Naive thymus-derived CD8-positive, alpha-beta T cell (primary cell): ENCODE data around the gene MYL9. TPM values are rescaled to one million over a fixed set of nuclear protein-coding genes. Genes with fewer than 3 reads are reported as not detected.
"Not testable (repeated sequence)": the region's sequence is repeated elsewhere in the genome, so short reads cannot be mapped to it uniquely, and the experiment has no call there.

Experiments used
- ATAC-seq, 2 donors: fragments of 150-1000 bp; cut with Tn5 transposase in 1 of 2; sonication (Bioruptor Pico), chemical (Tn5 transposase) in 1 of 2; 1 replicate in 1 of 2; 2 replicates in 1 of 2; pipeline ENCODE4 v1.10.0; 2021; ENCODE audit warnings: mild to moderate bottlenecking in 2 of 2, moderate library complexity in 2 of 2
- POLR2A ChIA-PET: fragments of 350-600 bp; sonication (Branson Sonifier 250); formaldehyde crosslinking; loops from one replicate; lab custom pipeline; 2021; ENCODE audit warnings: antibody characterized with exemption; lab: Charles Lee
- DNase-seq, 10 donors: peaks; one replicate each; pipeline versions ENCODE4 v3.0.0 to v3.0.0-alpha.2; 2020 to 2022
- H3K27ac Mint-ChIP-seq, 10 donors: one replicate each; pipeline ENCODE4 v1.8.0; 2020 to 2022; ENCODE audit warnings: mild to moderate bottlenecking in 10 of 10, mixed read lengths in 10 of 10, moderate library complexity in 4 of 10, inconsistent platforms in 1 of 10
- H3K27me3 Mint-ChIP-seq, 5 donors: one replicate each; pipeline ENCODE4 v1.8.0; 2021 to 2022; ENCODE audit warnings: mixed read lengths in 5 of 5
- H3K36me3 Mint-ChIP-seq, 3 donors: one replicate each; pipeline ENCODE4 v1.8.0; 2020 to 2022; ENCODE audit warnings: mixed read lengths in 3 of 3, mild to moderate bottlenecking in 2 of 3, inconsistent platforms in 1 of 3
- H3K4me1 Mint-ChIP-seq, 4 donors: one replicate each; pipeline ENCODE4 v1.8.0; 2021 to 2022; ENCODE audit warnings: mixed read lengths in 4 of 4
- H3K4me3 Mint-ChIP-seq, 10 donors: one replicate each; pipeline ENCODE4 v1.8.0; 2020 to 2022; ENCODE audit warnings: mild to moderate bottlenecking in 10 of 10, mixed read lengths in 10 of 10, moderate library complexity in 6 of 10, inconsistent platforms in 1 of 10
- H3K9me3 Mint-ChIP-seq, 9 donors: one replicate each; pipeline ENCODE4 v1.8.0; 2020 to 2022; ENCODE audit warnings: mixed read lengths in 9 of 9, mild to moderate bottlenecking in 3 of 9, inconsistent platforms in 1 of 9, moderate library complexity in 1 of 9
- polyA plus RNA-seq, 3 donors: library from polyadenylated mRNA; unstranded; fragments of 300-500 nt; fragmentation: Illumina TruSeq; gene quantifications; one replicate each; pipeline ENCODE4 v1.2.3, GENCODE V29; 2021
- total RNA-seq, 8 experiments: library from RNA in 2 of 8; stranded (reverse) in 2 of 8; gene quantifications; one replicate each; pipeline ENCODE4 v1.2.3 and lab custom pipeline; 2021 to 2026

The MYL9 gene
- total and polyA plus RNA-seq, 5 experiments from 2014 or later: 0.05 TPM; not detected in 4

DNA sequence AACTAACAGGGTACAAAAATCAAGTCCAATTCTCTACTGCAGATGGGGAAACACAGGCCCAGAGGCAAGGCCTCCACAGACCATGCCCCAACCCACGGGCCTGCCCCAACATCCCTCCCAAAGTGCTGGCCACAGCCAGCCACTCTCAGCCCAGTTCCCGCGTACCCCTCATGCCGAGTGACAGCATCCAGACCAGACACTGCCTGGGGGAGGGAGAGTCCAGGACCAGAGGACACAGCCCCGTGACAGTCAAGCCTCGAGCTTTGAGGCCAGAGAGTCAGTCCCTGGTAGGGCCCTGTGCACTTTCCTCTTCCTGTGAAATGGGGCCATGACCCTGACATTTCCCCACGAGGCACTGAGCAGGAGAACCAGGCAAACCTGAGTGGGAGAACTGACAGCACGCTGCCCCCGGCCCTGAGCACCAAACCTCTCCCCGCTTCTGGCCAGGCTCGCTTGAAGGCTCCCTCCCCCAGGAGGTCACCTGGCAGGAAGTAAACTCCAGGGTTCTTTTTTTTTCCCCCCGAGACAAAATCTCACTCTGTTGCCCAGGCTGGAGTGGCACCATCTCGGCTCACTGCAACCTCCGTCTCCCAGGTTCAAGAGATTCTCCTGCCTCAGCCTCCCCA is 4.9 kb downstream of the MYL9 start:
- POLR2A ChIA-PET: no interaction called here
- Mint-ChIP-seq H3K27me3 (no peaks in the 10 kb centered on the region), H3K27ac (peak overlapping the region in 3 of 10 donors; percentile 20 to 70 (median 43)), H3K4me1 (peaks cover 0 to 10% (median 4%) of the 10 kb centered on the region in 4 donors), H3K9me3 (no peaks in the 10 kb centered on the region), H3K4me3 (no peak overlapping the region), H3K36me3 (no peaks in the 10 kb centered on the region)
- ATAC-seq (no peak), DNase-seq (no peak)

DNA sequence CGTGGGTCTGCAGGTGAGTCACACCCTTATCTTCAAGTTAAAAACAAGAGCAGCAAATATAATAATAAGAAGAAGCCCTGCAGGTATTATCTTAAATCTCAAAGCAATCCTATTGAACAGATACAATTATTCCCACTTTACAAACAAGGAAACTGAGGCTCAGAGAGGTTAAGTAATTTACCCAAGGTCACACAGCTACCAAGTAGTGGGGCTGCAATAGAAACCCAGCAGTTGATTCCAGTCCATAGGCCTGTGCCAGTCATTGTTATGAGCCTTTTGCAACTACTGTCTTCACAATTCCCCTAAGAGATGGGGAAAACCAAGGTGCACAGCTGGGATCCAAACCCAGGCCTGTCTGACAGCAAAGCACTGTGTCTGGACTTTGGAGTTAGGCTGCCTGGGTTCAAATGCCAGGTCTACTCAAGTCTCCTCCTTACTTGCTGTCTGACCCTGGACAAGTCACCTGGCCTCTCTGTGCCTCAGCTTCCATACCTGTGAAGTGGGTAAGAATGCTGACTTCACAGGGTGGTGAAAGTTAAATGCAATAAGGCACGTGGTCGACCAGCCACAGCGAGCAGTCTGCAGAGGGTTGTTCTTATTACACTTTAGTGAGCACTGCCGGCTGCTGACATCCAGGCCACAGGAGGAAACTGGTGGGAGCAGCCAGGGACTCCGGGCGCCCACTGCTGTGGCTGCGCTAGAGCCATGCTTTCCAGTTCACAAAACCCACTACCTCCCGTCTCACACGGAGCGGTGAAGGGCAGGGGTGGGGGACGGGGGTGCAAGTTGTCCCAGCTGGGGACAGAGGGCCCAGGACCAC is 6.1 kb downstream of the MYL9 start:
- Mint-ChIP-seq H3K9me3 (no peaks in the 10 kb centered on the region), H3K4me3 (no peak overlapping the region), H3K27ac (peak overlapping the region in 4 of 10 donors; percentile 21 to 57 (median 35)), H3K4me1 (peaks cover 0 to 10% (median 4%) of the 10 kb centered on the region in 4 donors), H3K36me3 (no peaks in the 10 kb centered on the region), H3K27me3 (no peaks in the 10 kb centered on the region)
- ATAC-seq: no peak
- POLR2A ChIA-PET: no interaction called here
- no peak for DNase-seq

DNA sequence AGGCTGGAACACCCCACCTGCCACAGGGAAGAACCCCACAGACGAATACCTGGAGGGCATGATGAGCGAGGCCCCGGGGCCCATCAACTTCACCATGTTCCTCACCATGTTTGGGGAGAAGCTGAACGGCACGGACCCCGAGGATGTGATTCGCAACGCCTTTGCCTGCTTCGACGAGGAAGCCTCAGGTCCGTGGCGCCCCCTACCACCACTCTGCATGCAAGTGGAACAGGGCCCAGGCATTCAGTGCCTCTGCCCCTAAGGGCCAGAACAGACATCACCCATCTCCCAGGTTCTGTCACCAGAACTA is 6.6 kb downstream of the MYL9 start:
- Mint-ChIP-seq H3K27me3 (no peaks in the 10 kb centered on the region), H3K4me3 (no peak overlapping the region), H3K4me1 (peaks cover 0 to 8% (median 1%) of the 10 kb centered on the region in 4 donors), H3K27ac (no peak overlapping the region), H3K9me3 (no peaks in the 10 kb centered on the region), H3K36me3 (no peaks in the 10 kb centered on the region)
- no peak for DNase-seq
- POLR2A ChIA-PET: no interaction called here
- ATAC-seq: no peak

DNA sequence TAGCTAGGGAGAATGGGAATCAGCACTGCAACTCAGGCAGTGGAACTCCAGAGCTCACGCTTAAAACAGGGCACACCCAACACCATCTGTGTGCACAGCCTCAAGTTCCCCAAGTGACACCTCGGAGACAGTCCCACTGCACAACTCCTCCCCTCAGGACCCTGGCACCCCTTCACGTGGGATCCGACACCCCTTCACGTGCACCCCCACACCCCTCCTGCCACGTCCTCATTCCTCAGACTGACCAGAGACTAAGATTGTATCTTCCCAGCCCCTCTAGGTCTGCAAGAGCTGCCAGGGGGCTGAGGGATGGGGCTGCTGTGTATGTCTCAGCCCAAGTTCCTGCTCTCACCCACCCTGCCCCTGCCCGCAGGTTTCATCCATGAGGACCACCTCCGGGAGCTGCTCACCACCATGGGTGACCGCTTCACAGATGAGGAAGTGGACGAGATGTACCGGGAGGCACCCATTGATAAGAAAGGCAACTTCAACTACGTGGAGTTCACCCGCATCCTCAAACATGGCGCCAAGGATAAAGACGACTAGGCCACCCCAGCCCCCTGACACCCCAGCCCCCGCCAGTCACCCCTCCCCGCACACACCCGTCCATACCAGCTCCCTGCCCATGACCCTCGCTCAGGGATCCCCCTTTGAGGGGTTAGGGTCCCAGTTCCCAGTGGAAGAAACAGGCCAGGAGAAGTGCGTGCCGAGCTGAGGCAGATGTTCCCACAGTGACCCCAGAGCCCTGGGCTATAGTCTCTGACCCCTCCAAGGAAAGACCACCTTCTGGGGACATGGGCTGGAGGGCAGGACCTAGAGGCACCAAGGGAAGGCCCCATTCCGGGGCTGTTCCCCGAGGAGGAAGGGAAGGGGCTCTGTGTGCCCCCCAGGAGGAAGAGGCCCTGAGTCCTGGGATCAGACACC is 7.6 kb downstream of the MYL9 start:
- no peaks in the 10 kb centered on the region for H3K36me3 Mint-ChIP-seq
- H3K4me1 Mint-ChIP-seq: peaks cover 0 to 5% (median 2%) of the 10 kb centered on the region in 4 donors

DNA sequence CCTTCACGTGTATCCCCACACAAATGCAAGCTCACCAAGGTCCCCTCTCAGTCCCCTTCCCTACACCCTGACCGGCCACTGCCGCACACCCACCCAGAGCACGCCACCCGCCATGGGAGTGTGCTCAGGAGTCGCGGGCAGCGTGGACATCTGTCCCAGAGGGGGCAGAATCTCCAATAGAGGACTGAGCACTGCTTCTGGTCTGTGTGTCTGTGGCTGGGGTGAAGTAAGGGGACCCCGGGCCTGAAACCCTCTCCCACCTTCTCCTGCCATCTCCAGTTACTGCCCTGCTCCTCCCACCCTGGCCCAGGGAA is 8.3 kb downstream of the MYL9 start:
- Mint-ChIP-seq H3K9me3 (no peaks in the 10 kb centered on the region), H3K4me1 (peaks cover 0 to 5% (median 2%) of the 10 kb centered on the region in 4 donors), H3K27me3 (no peaks in the 10 kb centered on the region), H3K27ac (peak overlapping the region in 1 of 10 donors; percentile 52), H3K36me3 (no peaks in the 10 kb centered on the region), H3K4me3 (no peak overlapping the region)
- POLR2A ChIA-PET: no interaction called here
- no peak for ATAC-seq
- no peak for DNase-seq

More for the DNA sequence above, 7.6 kb downstream of the MYL9 start:
- DNase-seq: no peak
- Mint-ChIP-seq H3K9me3 (no peaks in the 10 kb centered on the region), H3K27ac (no peak overlapping the region), H3K27me3 (no peaks in the 10 kb centered on the region), H3K4me3 (no peak overlapping the region)
- no peak for ATAC-seq
- POLR2A ChIA-PET: no interaction called here

DNA sequence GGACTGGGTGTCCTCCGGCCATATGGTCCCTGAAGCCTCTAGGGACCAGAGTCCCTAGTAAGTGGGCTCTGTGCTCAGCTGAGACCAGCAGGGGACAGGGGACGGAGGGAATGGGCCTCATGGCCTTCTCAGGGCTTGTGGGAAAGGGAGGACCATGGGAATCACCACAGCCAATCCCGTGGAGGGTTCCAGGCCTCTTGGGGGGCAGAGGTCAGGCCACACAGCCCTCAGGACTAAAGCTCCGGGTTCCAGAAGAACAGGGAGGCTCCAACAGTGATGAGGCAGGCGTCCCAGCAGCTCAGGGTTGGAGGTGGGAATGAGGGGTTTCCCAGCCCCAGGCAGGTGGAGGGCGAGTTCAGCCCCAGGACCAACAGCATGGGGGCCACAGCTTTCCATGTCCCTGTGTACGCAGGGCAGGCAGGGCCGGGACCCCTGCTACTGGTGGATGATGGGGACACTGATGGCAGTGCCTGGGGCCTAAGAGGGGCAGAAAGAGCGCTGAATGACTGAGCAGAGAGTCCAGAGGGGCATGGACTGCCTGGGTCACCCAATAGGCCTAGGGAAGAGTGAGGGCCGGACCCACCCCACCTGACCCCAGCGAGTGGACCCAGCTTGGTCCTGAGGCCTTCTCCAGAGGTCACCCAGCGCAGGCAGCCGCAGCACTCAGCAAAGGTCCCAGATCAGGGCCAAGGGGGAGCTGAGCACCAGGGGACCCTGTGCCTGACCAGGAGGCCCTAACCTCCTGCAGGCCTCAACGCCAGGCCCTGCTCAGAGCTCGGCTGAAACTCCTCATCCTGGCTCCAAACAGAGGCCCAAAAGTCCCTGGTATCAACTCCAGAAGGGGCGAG is 8.8 kb downstream of the MYL9 start:
- H3K27ac Mint-ChIP-seq: peak overlapping the region in 1 of 10 donors; percentile 52
- H3K4me1 Mint-ChIP-seq: peaks cover 0 to 5% (median 2%) of the 10 kb centered on the region in 4 donors
- DNase-seq: no peak
- H3K4me3 Mint-ChIP-seq: no peak overlapping the region
- ATAC-seq: no peak
- H3K27me3 Mint-ChIP-seq: no peaks in the 10 kb centered on the region
- POLR2A ChIA-PET: no interaction called here
- H3K36me3 Mint-ChIP-seq: no peaks in the 10 kb centered on the region
- no peaks in the 10 kb centered on the region for H3K9me3 Mint-ChIP-seq

DNA sequence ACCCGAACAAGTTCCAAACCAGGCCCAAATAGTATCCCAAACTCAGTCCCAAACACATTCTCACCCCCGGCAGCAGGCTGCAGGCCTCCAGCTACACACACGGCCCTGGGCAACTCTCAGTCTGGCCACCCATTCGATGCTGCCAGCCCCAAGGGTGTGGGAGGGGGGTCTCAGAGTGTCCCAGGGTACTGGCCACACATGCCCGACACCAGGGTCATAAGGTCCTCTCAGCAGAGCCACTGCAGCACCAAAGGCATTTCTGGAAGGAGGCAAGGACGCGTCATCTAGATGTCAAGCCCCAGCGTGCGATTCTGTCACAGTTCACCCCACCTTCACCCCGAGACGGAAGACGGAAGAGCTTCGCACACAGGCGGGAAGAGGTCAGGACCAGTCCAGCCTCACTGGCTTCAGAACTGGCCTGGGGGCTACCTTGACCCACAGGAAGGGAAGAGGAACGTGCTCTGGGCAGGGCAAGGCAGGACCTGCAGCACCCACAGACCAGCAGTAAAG is 9.5 kb downstream of the MYL9 start:
- no peaks in the 10 kb centered on the region for H3K36me3 Mint-ChIP-seq
- POLR2A ChIA-PET: interaction anchor here (0.7 kb wide), 1 partner anchor 31 kb away, joined by 3 read pairs; no protein-coding TSS in a partner anchor
- DNase-seq (no peak), ATAC-seq (no peak)
- H3K9me3 Mint-ChIP-seq: no peaks in the 10 kb centered on the region
- no peaks in the 10 kb centered on the region for H3K27me3 Mint-ChIP-seq
- H3K4me3 Mint-ChIP-seq: no peak overlapping the region
- H3K4me1 Mint-ChIP-seq: peaks cover 0 to 8% (median 5%) of the 10 kb centered on the region in 4 donors
- H3K27ac Mint-ChIP-seq: peak overlapping the region in 1 of 10 donors; percentile 81

DNA sequence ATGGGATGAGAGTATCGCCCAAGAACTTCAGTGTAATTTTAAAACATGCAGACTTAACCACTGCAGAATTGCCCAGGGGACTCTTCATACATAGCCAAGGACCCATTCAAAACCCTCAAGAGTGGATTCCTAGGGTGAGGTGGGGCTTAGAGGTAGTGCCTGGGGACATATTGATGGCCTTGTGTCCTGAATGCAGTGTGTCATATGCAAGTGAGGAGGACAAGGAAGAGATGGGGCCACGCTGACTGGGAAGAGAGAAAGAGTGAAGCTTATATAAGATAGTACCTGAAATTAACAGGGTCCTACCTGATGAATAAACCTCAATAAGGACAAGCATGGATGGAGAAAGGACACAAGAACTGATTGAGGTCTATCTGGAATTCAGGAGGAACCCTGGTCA is 13.9 kb downstream of the MYL9 start:
- H3K27me3 Mint-ChIP-seq: no peaks in the 10 kb centered on the region
- ATAC-seq (no peak), DNase-seq (no peak)
- no peaks in the 10 kb centered on the region for H3K36me3 Mint-ChIP-seq
- peak overlapping the region in 2 of 10 donors; percentile 4 to 77 for H3K27ac Mint-ChIP-seq
- peaks cover 0 to 14% (median 9%) of the 10 kb centered on the region in 4 donors for H3K4me1 Mint-ChIP-seq
- no peaks in the 10 kb centered on the region for H3K9me3 Mint-ChIP-seq
- no peak overlapping the region for H3K4me3 Mint-ChIP-seq
- POLR2A ChIA-PET: interaction anchor here (0.7 kb wide), 1 partner anchor 40 kb away, joined by 3 read pairs; no protein-coding TSS in a partner anchor

DNA sequence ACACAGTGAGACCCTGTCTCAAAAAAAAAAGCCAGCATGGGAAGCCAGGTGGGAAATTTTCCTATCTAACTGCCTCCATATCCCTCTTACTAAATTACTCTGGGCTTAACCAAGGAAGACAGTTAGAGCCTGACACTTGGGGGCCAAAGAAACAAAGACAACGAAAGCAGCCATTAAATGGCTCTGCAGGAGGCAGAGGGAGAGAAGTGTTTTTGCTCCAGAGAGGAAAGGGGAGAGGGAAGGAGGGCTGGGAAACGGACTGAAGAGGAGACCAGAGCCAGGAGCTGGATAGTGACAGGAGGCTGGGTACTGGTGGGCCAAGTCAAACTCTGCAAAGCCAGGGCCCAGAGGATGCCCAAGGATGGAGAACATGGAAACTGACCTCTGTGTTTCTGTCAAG is 21.4 kb downstream of the MYL9 start:
- no peak for ATAC-seq
- peaks cover 0 to 12% (median 7%) of the 10 kb centered on the region in 3 donors for H3K36me3 Mint-ChIP-seq

DNA sequence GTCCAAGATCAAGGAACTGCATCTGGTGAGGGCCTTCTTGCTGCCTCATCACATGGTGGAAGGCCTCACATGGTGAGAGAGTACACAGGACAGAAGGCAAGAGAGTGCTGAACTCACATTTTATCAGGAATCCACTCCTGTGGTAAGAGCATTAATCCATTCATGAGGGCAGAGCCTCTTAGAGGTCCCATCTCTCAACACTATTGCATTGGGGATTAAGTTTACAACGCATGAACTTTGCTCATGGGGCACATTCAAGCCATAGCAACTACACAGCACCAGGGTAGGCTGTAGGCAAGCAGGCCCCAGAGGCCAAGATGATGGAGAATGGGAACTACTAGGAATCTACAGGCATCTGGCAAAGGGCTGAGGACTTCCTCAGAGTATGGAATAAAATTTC is 22.1 kb downstream of the MYL9 start:
- no peaks in the 10 kb centered on the region for H3K27me3 Mint-ChIP-seq
- POLR2A ChIA-PET: no interaction called here
- H3K9me3 Mint-ChIP-seq: peaks cover 0 to 11% (median 2%) of the 10 kb centered on the region in 9 donors
- peak overlapping the region in 3 of 10 donors; percentile 30 to 49 (median 32) for H3K27ac Mint-ChIP-seq
- ATAC-seq: no peak
- H3K4me1 Mint-ChIP-seq: peaks cover 2 to 19% (median 10%) of the 10 kb centered on the region in 4 donors
- peaks cover 0 to 12% (median 7%) of the 10 kb centered on the region in 3 donors for H3K36me3 Mint-ChIP-seq
- H3K4me3 Mint-ChIP-seq: no peak overlapping the region
- DNase-seq: no peak

More for the DNA sequence above, 21.4 kb downstream of the MYL9 start:
- H3K27ac Mint-ChIP-seq: peak overlapping the region in 3 of 10 donors; percentile 25 to 80 (median 57)
- H3K4me3 Mint-ChIP-seq: peak overlapping the region in 1 of 10 donors; percentile 38
- peaks cover 2 to 19% (median 10%) of the 10 kb centered on the region in 4 donors for H3K4me1 Mint-ChIP-seq
- H3K9me3 Mint-ChIP-seq: peaks cover 0 to 11% (median 2%) of the 10 kb centered on the region in 9 donors
- no peaks in the 10 kb centered on the region for H3K27me3 Mint-ChIP-seq
- POLR2A ChIA-PET: interaction anchor here (0.6 to 1.1 kb wide), 3 partner anchors 8 to 190 kb away, joined by 3 to 8 read pairs (median 4); no protein-coding TSS in a partner anchor
- DNase-seq: peak in 1 of 10 donors; percentile 46

DNA sequence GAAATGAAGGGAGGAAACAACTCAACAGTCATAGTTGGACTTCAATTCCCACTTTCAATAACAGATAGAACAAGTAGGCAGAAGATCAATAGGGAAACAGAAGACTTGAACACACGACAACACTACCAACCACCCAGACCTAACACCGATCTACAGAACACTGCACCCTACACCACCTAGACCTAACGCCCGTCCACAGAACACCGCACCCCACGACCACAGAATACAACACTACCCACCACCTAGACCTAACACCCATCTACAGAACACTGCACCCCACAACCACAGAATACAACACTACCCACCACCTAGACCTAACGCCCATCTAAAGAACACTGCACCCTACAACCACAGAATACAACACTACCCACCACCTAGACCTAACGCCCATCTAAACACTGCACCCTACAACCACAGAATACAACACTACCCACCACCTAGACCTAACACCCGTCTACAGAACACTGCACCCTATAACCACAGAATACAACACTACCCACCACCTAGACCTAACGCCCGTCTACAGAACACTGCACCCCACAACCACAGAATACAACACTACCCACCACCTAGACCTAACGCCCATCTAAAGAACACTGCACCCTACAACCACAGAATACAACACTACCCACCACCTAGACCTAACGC is 22.9 kb downstream of the MYL9 start:
- Mint-ChIP-seq H3K4me1 (peaks cover 2 to 19% (median 10%) of the 10 kb centered on the region in 4 donors), H3K27ac (peak overlapping the region in 6 of 10 donors; percentile 25 to 82 (median 65)), H3K36me3 (peaks cover 0 to 12% (median 7%) of the 10 kb centered on the region in 3 donors), H3K4me3 (peak overlapping the region in 2 of 10 donors; percentile 15 to 28), H3K9me3 (peaks cover 0 to 11% (median 2%) of the 10 kb centered on the region in 9 donors)
- ATAC-seq, POLR2A ChIA-PET, H3K27me3 Mint-ChIP-seq: not testable (repeated sequence)
- peak in 1 of 10 donors; percentile 44 for DNase-seq
